Mesenchymal stem cell (in vitro differentiated cells and primary cell): ENCODE results near the gene TNPO1.
A peak's percentile ranks its signal among the peaks of the same experiment; 100 is the strongest.

Experiments used
- DNase-seq: peaks from one replicate; pipeline ENCODE4 v3.0.0-alpha.2; 2013
- H2AFZ ChIP-seq: one replicate; pipeline ENCODE4 v1.6.1; 2013; ENCODE audit warnings: low read depth, mild to moderate bottlenecking, control low read depth, inconsistent platforms, low read length, moderate library complexity
- H2AK5ac ChIP-seq: 2 replicates; pipeline ENCODE4 v1.6.1; 2013; ENCODE audit warnings: low read length, moderate library complexity, mild to moderate bottlenecking, inconsistent platforms; ENCODE audit not compliant: severe bottlenecking
- H2BK120ac ChIP-seq: one replicate; pipeline ENCODE4 v1.6.1; 2013; ENCODE audit warnings: low read depth, mild to moderate bottlenecking, inconsistent platforms, low read length, moderate library complexity
- H2BK12ac ChIP-seq, 2 experiments: one replicate each; pipeline ENCODE4 v1.6.1; 2013; ENCODE audit warnings: inconsistent platforms in 2 of 2, low read length in 2 of 2, mild to moderate bottlenecking in 2 of 2, moderate library complexity in 2 of 2, control low read depth in 1 of 2
- H2BK15ac ChIP-seq: one replicate; pipeline ENCODE4 v1.6.1; 2013; ENCODE audit warnings: mild to moderate bottlenecking, low read depth, inconsistent platforms; ENCODE audit not compliant: poor library complexity, severe bottlenecking
- H2BK5ac ChIP-seq: 2 replicates; pipeline ENCODE4 v1.6.1; 2013; ENCODE audit warnings: low read depth, mild to moderate bottlenecking, low read length, control low read depth, inconsistent platforms; ENCODE audit not compliant: poor library complexity, severe bottlenecking
- H3K14ac ChIP-seq, 2 experiments: one replicate each; pipeline ENCODE4 v1.6.1; 2013; ENCODE audit warnings: inconsistent platforms in 2 of 2, low read length in 2 of 2, control low read depth in 1 of 2, mild to moderate bottlenecking in 1 of 2, moderate library complexity in 1 of 2
- H3K18ac ChIP-seq, 2 experiments: one replicate each; pipeline ENCODE4 v1.6.1; 2013; ENCODE audit warnings: inconsistent platforms in 2 of 2, low read length in 2 of 2, control low read depth in 1 of 2, low read depth in 1 of 2, mild to moderate bottlenecking in 1 of 2
- H3K23ac ChIP-seq, 2 experiments: one replicate each; pipeline ENCODE4 v1.6.1; 2013; ENCODE audit warnings: inconsistent platforms in 2 of 2, low read length in 2 of 2, mild to moderate bottlenecking in 2 of 2, moderate library complexity in 2 of 2, control low read depth in 1 of 2
- H3K27ac ChIP-seq: 2 replicates; pipeline ENCODE4 v1.5.1; 2013; ENCODE audit warnings: mild to moderate bottlenecking, moderate library complexity, low read length, control low read depth, inconsistent platforms; ENCODE audit not compliant: poor library complexity, severe bottlenecking
- H3K27me3 ChIP-seq, 2 experiments: 2 replicates each; pipeline versions ENCODE4 v1.6.1 to v1.7.0; 2013; ENCODE audit warnings: low read length in 2 of 2, mild to moderate bottlenecking in 2 of 2, moderate library complexity in 2 of 2, control low read depth in 1 of 2, inconsistent platforms in 1 of 2; ENCODE audit not compliant: control insufficient read depth in 1 of 2, insufficient read depth in 1 of 2
- H3K36me3 ChIP-seq, 2 experiments: 2 replicates each; pipeline versions ENCODE4 v1.6.1 to v1.7.0; 2013; ENCODE audit warnings: low read length in 2 of 2, control low read depth in 1 of 2, inconsistent platforms in 1 of 2, low read depth in 1 of 2, mild to moderate bottlenecking in 1 of 2; ENCODE audit not compliant: insufficient read depth in 2 of 2, control insufficient read depth in 1 of 2
- H3K4ac ChIP-seq, 2 experiments: one replicate each; pipeline ENCODE4 v1.6.1; 2013; ENCODE audit warnings: inconsistent platforms in 2 of 2, low read length in 2 of 2, mild to moderate bottlenecking in 2 of 2, moderate library complexity in 2 of 2, control low read depth in 1 of 2, low read depth in 1 of 2
- H3K4me1 ChIP-seq: 2 replicates; pipeline ENCODE4 v1.6.1; 2013; ENCODE audit warnings: low read depth, low read length, control low read depth; ENCODE audit not compliant: control insufficient read depth, insufficient read depth
- H3K4me2 ChIP-seq: 2 replicates; pipeline ENCODE4 v1.6.1; 2013; ENCODE audit warnings: low read length, mild to moderate bottlenecking, inconsistent platforms; ENCODE audit not compliant: poor library complexity, severe bottlenecking
- H3K4me3 ChIP-seq, 2 experiments: 2 replicates each; pipeline versions ENCODE4 v1.5.1 to v1.7.0; 2013; ENCODE audit warnings: low read length in 2 of 2, mild to moderate bottlenecking in 2 of 2, control low read depth in 1 of 2, low read depth in 1 of 2; ENCODE audit not compliant: insufficient read depth in 1 of 2
- H3K79me1 ChIP-seq: replicated peaks from 2 replicates; pipeline ENCODE4 v1.6.1; 2013; ENCODE audit warnings: mild to moderate bottlenecking, control low read depth, low read length, inconsistent platforms; ENCODE audit not compliant: poor library complexity, severe bottlenecking
- H3K9ac ChIP-seq: 2 replicates; pipeline ENCODE4 v1.7.0; 2013; ENCODE audit warnings: mild to moderate bottlenecking, low read length, moderate library complexity
- H3K9me3 ChIP-seq: 2 replicates; pipeline ENCODE4 v1.7.0; 2013; ENCODE audit warnings: mild to moderate bottlenecking, low read length; ENCODE audit not compliant: control insufficient read depth
- H4K8ac ChIP-seq: one replicate; pipeline ENCODE4 v1.6.1; 2013; ENCODE audit warnings: inconsistent platforms, mild to moderate bottlenecking, low read length, moderate library complexity
- H4K91ac ChIP-seq: one replicate; pipeline ENCODE4 v1.6.1; 2013; ENCODE audit warnings: mild to moderate bottlenecking, low read length, inconsistent platforms
- WGBS: methylation state at CpG from one replicate; pipeline ENCODE4 v1.1.7; 2013; ENCODE audit warnings: mixed read lengths; 5-methylcytosine and 5-hydroxymethylcytosine counted together

The TNPO1 gene

DNA sequence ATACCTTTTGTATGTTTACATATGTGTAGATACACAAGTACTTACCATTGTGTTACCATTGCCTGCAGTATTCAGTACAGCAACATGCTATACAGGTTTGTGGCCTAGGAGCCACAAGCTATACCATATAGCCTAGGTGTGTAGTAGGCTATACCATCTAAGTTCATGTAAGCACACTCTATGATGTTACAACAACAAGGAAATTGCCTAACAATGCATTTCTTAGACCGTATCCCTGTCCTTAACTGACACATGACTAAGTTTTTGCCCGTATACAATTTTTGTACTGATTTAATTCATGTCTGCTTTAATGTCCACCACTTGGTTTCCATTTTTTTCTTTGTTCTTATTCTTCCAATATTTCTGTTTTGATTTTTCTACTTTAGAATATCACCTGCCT, 18.5 kb downstream of the TNPO1 start:
- H2AK5ac ChIP-seq, result no peak overlapping the region
- H3K27ac ChIP-seq, result no peak overlapping the region
- no peak overlapping the region for H2BK15ac ChIP-seq
- H3K4me3 ChIP-seq, result no peak overlapping the region
- H2BK12ac ChIP-seq, result no peak overlapping the region
- H3K79me1 ChIP-seq, result peaks cover 11% of the 10 kb centered on the region
- H3K27me3 ChIP-seq, result no peaks in the 10 kb centered on the region
- H4K91ac ChIP-seq, result no peak overlapping the region
- H3K9me3 ChIP-seq, result no peaks in the 10 kb centered on the region
- no peak overlapping the region for H3K23ac ChIP-seq
- no peak overlapping the region for H3K18ac ChIP-seq
- no peak overlapping the region for H3K4me2 ChIP-seq
- WGBS, result 95% methylated on average over 2 of the region's 2 CpGs
- DNase-seq, result no peak
- H2BK5ac ChIP-seq, result no peak overlapping the region
- no peak overlapping the region for H4K8ac ChIP-seq
- H2BK120ac ChIP-seq, result no peak overlapping the region
- no peak overlapping the region for H3K4ac ChIP-seq
- H3K36me3 ChIP-seq, result peaks cover 0 to 4% of the 10 kb centered on the region in 2 experiments
- H3K4me1 ChIP-seq, result peaks cover 3% of the 10 kb centered on the region
- no peak overlapping the region for H3K9ac ChIP-seq
- H2AFZ ChIP-seq, result no peak overlapping the region
- no peak overlapping the region for H3K14ac ChIP-seq

DNA sequence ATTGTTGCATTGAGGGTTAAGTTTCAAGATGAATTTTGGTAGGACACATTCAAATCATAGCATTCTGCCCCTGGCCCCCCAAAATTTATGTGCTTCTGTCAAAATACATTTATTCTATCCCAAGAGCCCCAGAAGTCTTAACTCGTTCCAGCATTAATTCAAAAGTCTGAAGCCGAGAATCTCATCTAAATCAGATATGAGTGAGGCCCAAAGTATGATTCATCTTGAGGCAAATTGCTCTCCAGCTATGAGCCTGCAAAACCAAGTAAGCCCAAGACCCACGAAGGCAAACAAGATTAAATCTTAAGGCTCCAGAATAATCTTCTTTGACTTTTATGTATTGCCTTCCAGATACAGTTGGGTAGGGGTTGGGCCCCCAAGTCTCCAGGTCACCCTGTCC, 19.2 kb downstream of the TNPO1 start:
- H3K4me1 ChIP-seq, result peaks cover 3% of the 10 kb centered on the region
- H2BK5ac ChIP-seq, result no peak overlapping the region
- no peak overlapping the region for H3K4ac ChIP-seq
- H3K36me3 ChIP-seq, result peaks cover 0 to 4% of the 10 kb centered on the region in 2 experiments
- peak; percentile 44 for DNase-seq
- H3K4me2 ChIP-seq, result no peak overlapping the region
- H3K27me3 ChIP-seq, result no peaks in the 10 kb centered on the region
- no peak overlapping the region for H3K14ac ChIP-seq
- H4K91ac ChIP-seq, result no peak overlapping the region
- H2BK120ac ChIP-seq, result no peak overlapping the region
- no peak overlapping the region for H2BK12ac ChIP-seq
- no peak overlapping the region for H2BK15ac ChIP-seq
- H4K8ac ChIP-seq, result peak overlapping the region; percentile 51
- H2AK5ac ChIP-seq, result no peak overlapping the region
- peaks cover 11% of the 10 kb centered on the region for H3K79me1 ChIP-seq
- WGBS, result 48% methylated on average over 3 of the region's 3 CpGs
- H3K27ac ChIP-seq, result no peak overlapping the region
- no peaks in the 10 kb centered on the region for H3K9me3 ChIP-seq
- no peak overlapping the region for H3K23ac ChIP-seq
- H3K18ac ChIP-seq, result no peak overlapping the region
- H3K9ac ChIP-seq, result no peak overlapping the region
- no peak overlapping the region for H2AFZ ChIP-seq
- no peak overlapping the region for H3K4me3 ChIP-seq

DNA sequence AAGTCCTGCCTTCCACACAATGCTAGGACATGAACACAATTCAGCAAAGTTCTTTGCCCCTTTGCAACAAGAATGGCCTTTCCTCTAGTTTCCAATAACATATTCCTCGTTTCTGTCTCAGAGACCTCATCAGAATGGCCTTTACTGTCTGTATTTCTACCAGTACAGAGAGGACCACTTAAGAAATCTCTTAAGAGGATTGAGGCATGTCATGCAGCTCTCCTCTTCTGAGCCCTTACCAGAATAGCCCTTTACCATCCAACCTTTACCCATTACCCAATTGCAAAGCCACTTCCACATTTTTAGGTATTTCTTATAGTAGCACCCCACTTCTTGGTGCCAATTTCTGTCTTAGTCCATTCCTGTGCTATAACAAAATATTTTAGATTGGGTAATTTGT, 20.3 kb downstream of the TNPO1 start:
- H3K18ac ChIP-seq, result no peak overlapping the region
- no peak overlapping the region for H3K4me3 ChIP-seq
- no peak overlapping the region for H2AFZ ChIP-seq
- H3K36me3 ChIP-seq, result peaks cover 0 to 4% of the 10 kb centered on the region in 2 experiments
- no peak overlapping the region for H4K8ac ChIP-seq
- no peak overlapping the region for H2BK12ac ChIP-seq
- no peak overlapping the region for H2BK120ac ChIP-seq
- no peaks in the 10 kb centered on the region for H3K27me3 ChIP-seq
- peaks cover 3% of the 10 kb centered on the region for H3K4me1 ChIP-seq
- H2BK5ac ChIP-seq, result no peak overlapping the region
- no peak overlapping the region for H3K4ac ChIP-seq
- no peaks in the 10 kb centered on the region for H3K9me3 ChIP-seq
- H3K27ac ChIP-seq, result no peak overlapping the region
- 64% methylated on average over 1 of the region's 1 CpG for WGBS
- no peak overlapping the region for H3K4me2 ChIP-seq
- H3K23ac ChIP-seq, result no peak overlapping the region
- H4K91ac ChIP-seq, result no peak overlapping the region
- no peak overlapping the region for H3K14ac ChIP-seq
- H2BK15ac ChIP-seq, result no peak overlapping the region
- H3K9ac ChIP-seq, result no peak overlapping the region
- H3K79me1 ChIP-seq, result peaks cover 13% of the 10 kb centered on the region
- H2AK5ac ChIP-seq, result no peak overlapping the region
- DNase-seq, result no peak

DNA sequence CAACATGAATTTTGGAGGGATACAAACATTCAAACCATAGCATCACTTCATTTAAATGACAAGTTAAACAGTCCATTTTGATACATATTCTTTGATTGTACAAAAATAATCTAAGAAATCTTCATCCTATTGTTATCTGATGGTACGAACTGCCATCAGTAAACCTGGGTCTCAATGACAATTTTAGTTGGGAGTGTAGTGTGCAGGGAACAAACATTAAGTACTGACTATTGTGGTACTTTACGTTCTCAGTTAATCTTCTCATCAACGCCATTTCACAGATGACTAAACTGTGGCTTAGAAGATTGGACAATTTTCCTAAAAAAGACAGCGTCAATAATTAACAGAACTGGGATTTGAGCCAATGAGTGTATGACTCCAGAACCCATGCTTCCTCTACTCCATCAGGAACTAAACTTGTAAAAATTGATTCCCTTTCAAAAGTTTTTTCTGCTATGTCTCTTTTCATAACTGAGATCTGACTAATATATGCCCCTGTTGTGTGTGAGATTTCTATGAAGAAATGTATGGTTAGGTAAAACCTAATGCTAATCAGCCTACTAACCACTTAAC, 21.1 kb downstream of the TNPO1 start:
- no peak overlapping the region for H3K4ac ChIP-seq
- H2AK5ac ChIP-seq, result no peak overlapping the region
- H4K91ac ChIP-seq, result no peak overlapping the region
- peaks cover 0 to 4% of the 10 kb centered on the region in 2 experiments for H3K36me3 ChIP-seq
- no peaks in the 10 kb centered on the region for H3K9me3 ChIP-seq
- H3K4me2 ChIP-seq, result no peak overlapping the region
- no peaks in the 10 kb centered on the region for H3K27me3 ChIP-seq
- no peak overlapping the region for H2AFZ ChIP-seq
- no peak overlapping the region for H2BK5ac ChIP-seq
- no peak overlapping the region for H3K4me3 ChIP-seq
- peaks cover 13% of the 10 kb centered on the region for H3K79me1 ChIP-seq
- no peak overlapping the region for H3K14ac ChIP-seq
- no peak for DNase-seq
- no peak overlapping the region for H3K27ac ChIP-seq
- H3K4me1 ChIP-seq, result peaks cover 3% of the 10 kb centered on the region
- WGBS, result 54% methylated on average over 4 of the region's 4 CpGs
- H3K9ac ChIP-seq, result no peak overlapping the region
- no peak overlapping the region for H3K23ac ChIP-seq
- H2BK12ac ChIP-seq, result no peak overlapping the region
- no peak overlapping the region for H2BK15ac ChIP-seq
- H3K18ac ChIP-seq, result no peak overlapping the region
- no peak overlapping the region for H2BK120ac ChIP-seq
- no peak overlapping the region for H4K8ac ChIP-seq
